H1 (cell line): ENCODE measurements around the gene HDAC10. TPM values are rescaled to one million over a fixed set of nuclear protein-coding genes. Genes with fewer than 3 reads are reported as not detected.
A peak's percentile ranks its signal among the peaks of the same experiment; 100 is the strongest.

Experiments used
- CTCF ChIA-PET: fragments of 300-600 bp; sonication (Branson Sonifier 250); formaldehyde crosslinking; loops from one replicate; lab custom pipeline; 2021; ENCODE audit not compliant: partially characterized antibody; lab: Charles Lee
- POLR2A ChIA-PET: fragments of 300-600 bp; sonication (Branson Sonifier 250); formaldehyde crosslinking; loops from one replicate; lab custom pipeline; 2021; ENCODE audit warnings: inconsistent platforms; ENCODE audit not compliant: partially characterized antibody; lab: Charles Lee
- DNase-seq, 2 experiments: peaks; one replicate each; pipeline versions ENCODE4 v3.0.0 to v3.0.0-alpha.2; 2010 to 2022; ENCODE audit warnings: low spot score in 2 of 2, low read depth in 1 of 2, mixed read lengths in 1 of 2
- FAIRE-seq: peaks from 2 replicates; lab custom pipeline; 2011; peaks lifted over from hg19 to GRCh38; lab: Jason Lieb, UNC
- H2AFZ ChIP-seq: 2 replicates; pipeline ENCODE4 v1.8.1; 2012; ENCODE audit warnings: low read length, inconsistent platforms
- H2AK5ac ChIP-seq: 2 replicates; pipeline ENCODE4 v1.6.1; 2013; ENCODE audit warnings: low read depth, low read length
- H2BK120ac ChIP-seq: replicated peaks from 2 replicates; pipeline ENCODE3; 2013; ENCODE audit warnings: low read depth, low read length, inconsistent platforms
- H2BK12ac ChIP-seq: 2 replicates; pipeline ENCODE4 v1.6.1; 2013; ENCODE audit warnings: low read depth, low read length
- H2BK15ac ChIP-seq: 2 replicates; pipeline ENCODE4 v1.6.1; 2013; ENCODE audit warnings: low read length
- H2BK20ac ChIP-seq: 2 replicates; pipeline ENCODE4 v1.6.1; 2013; ENCODE audit warnings: low read length
- H2BK5ac ChIP-seq: 2 replicates; pipeline ENCODE4 v1.6.1; 2013; ENCODE audit warnings: low read depth, low read length
- H3K14ac ChIP-seq: 2 replicates; pipeline ENCODE4 v1.6.1; 2013; ENCODE audit warnings: inconsistent platforms; ENCODE audit not compliant: insufficient read length
- H3K18ac ChIP-seq: 2 replicates; pipeline ENCODE4 v1.6.1; 2013; ENCODE audit warnings: low read length; ENCODE audit errors: extremely low read depth
- H3K23ac ChIP-seq: 2 replicates; pipeline ENCODE4 v1.6.1; 2013; ENCODE audit warnings: inconsistent platforms; ENCODE audit not compliant: insufficient read length
- H3K23me2 ChIP-seq: 2 replicates; pipeline ENCODE4 v1.6.1; 2013; ENCODE audit warnings: low read depth, low read length
- H3K27ac ChIP-seq: 2 replicates; pipeline ENCODE4 v1.6.1; 2011; ENCODE audit warnings: low read depth, low read length, inconsistent platforms
- H3K27me3 ChIP-seq, 4 experiments: replicated peaks in 1 of 4; 1 replicate in 1 of 4; 2 replicates in 3 of 4; pipeline versions ENCODE4 v1.6.1 to v1.8.1; 2011 to 2013; ENCODE audit warnings: low read length in 3 of 4, mild to moderate bottlenecking in 3 of 4, inconsistent platforms in 2 of 4, mixed read lengths in 2 of 4, moderate library complexity in 1 of 4; ENCODE audit not compliant: control insufficient read depth in 3 of 4, insufficient read depth in 3 of 4; ENCODE audit errors: extremely low read depth in 1 of 4
- H3K36me3 ChIP-seq, 4 experiments: 2 replicates each; pipeline versions ENCODE4 v1.6.1 to v1.8.1; 2011 to 2013; ENCODE audit warnings: mild to moderate bottlenecking in 4 of 4, low read length in 3 of 4, moderate library complexity in 2 of 4, control low read depth in 1 of 4, inconsistent platforms in 1 of 4; ENCODE audit not compliant: insufficient read depth in 4 of 4, control insufficient read depth in 2 of 4
- H3K4ac ChIP-seq: replicated peaks from 2 replicates; pipeline ENCODE3; 2013; ENCODE audit warnings: low read length, low read depth, mixed read lengths, inconsistent platforms; ENCODE audit not compliant: insufficient read length
- H3K4me1 ChIP-seq, 4 experiments: replicated peaks in 1 of 4; 1 replicate in 1 of 4; 2 replicates in 3 of 4; pipeline versions ENCODE4 v1.6.1 to v1.8.1; 2011 to 2013; ENCODE audit warnings: low read length in 3 of 4, inconsistent platforms in 2 of 4, mixed read lengths in 1 of 4; ENCODE audit not compliant: insufficient read depth in 4 of 4, control insufficient read depth in 3 of 4
- H3K4me2 ChIP-seq, 2 experiments: 2 replicates each; pipeline versions ENCODE4 v1.6.1 to v1.8.1; 2011 to 2013; ENCODE audit warnings: low read depth in 2 of 2, low read length in 2 of 2, control low read depth in 1 of 2, inconsistent platforms in 1 of 2, mild to moderate bottlenecking in 1 of 2; ENCODE audit not compliant: insufficient read depth in 1 of 2
- H3K4me3 ChIP-seq, 4 experiments: fragments of 200-600, 300-600 bp in 1 of 4; sonication (generic), shearing (Covaris generic), sonication (Bioruptor Twin) in 1 of 4; 2 replicates each; pipeline versions ENCODE4 v1.5.1 to v1.8.1; 2011 to 2016; ENCODE audit warnings: low read length in 4 of 4, low read depth in 3 of 4, control low read depth in 2 of 4, inconsistent platforms in 2 of 4, mild to moderate bottlenecking in 2 of 4, mixed read lengths in 1 of 4, moderate library complexity in 1 of 4; ENCODE audit not compliant: insufficient read depth in 2 of 4; ENCODE audit errors: extremely low read depth in 1 of 4
- H3K56ac ChIP-seq: replicated peaks from 2 replicates; pipeline ENCODE3; 2013; ENCODE audit warnings: low read depth, mild to moderate bottlenecking, mixed read lengths, low read length, inconsistent platforms; ENCODE audit not compliant: insufficient read length
- H3K79me1 ChIP-seq: 2 replicates; pipeline ENCODE4 v1.6.1; 2013; ENCODE audit warnings: low read depth, low read length, control low read depth
- H3K79me2 ChIP-seq, 2 experiments: 2 replicates each; pipeline versions ENCODE4 v1.6.1 to v1.8.1; 2012 to 2013; ENCODE audit warnings: low read length in 2 of 2, mild to moderate bottlenecking in 2 of 2, inconsistent platforms in 1 of 2; ENCODE audit not compliant: insufficient read depth in 2 of 2, control insufficient read depth in 1 of 2
- H3K9ac ChIP-seq, 4 experiments: replicated peaks in 1 of 4; 1 replicate in 1 of 4; 2 replicates in 3 of 4; pipeline versions ENCODE4 v1.6.1 to v1.8.1; 2011 to 2013; ENCODE audit warnings: low read depth in 3 of 4, low read length in 3 of 4, control low read depth in 2 of 4, mild to moderate bottlenecking in 2 of 4, moderate library complexity in 2 of 4, inconsistent platforms in 1 of 4; ENCODE audit errors: extremely low read depth in 1 of 4
- H3K9me3 ChIP-seq, 2 experiments: 2 replicates each; pipeline versions ENCODE4 v1.6.1 to v1.8.1; 2012 to 2013; ENCODE audit warnings: mild to moderate bottlenecking in 2 of 2, moderate library complexity in 2 of 2, control low read depth in 1 of 2, inconsistent platforms in 1 of 2, low read depth in 1 of 2, low read length in 1 of 2, mixed read lengths in 1 of 2; ENCODE audit not compliant: insufficient read depth in 2 of 2
- H4K20me1 ChIP-seq, 2 experiments: replicated peaks in 1 of 2; 2 replicates each; pipeline versions ENCODE3 to v1.8.1; 2011 to 2013; ENCODE audit warnings: inconsistent platforms in 2 of 2, low read length in 2 of 2, mild to moderate bottlenecking in 1 of 2; ENCODE audit not compliant: insufficient read depth in 2 of 2, control insufficient read depth in 1 of 2
- H4K5ac ChIP-seq: 2 replicates; pipeline ENCODE4 v1.6.1; 2013; ENCODE audit warnings: low read length, low read depth, mixed read lengths, inconsistent platforms; ENCODE audit not compliant: insufficient read length
- H4K8ac ChIP-seq: 2 replicates; pipeline ENCODE4 v1.8.0; 2013; ENCODE audit warnings: mild to moderate bottlenecking, moderate library complexity, low read length, inconsistent platforms; ENCODE audit not compliant: insufficient read depth; ENCODE audit errors: extremely low read depth
- H4K91ac ChIP-seq: replicated peaks from 2 replicates; pipeline ENCODE3; 2013; ENCODE audit warnings: low read length, mixed read lengths, inconsistent platforms; ENCODE audit not compliant: insufficient read length
- POLR2AphosphoS5 ChIP-seq: IDR thresholded peaks from 2 replicates; pipeline ENCODE4 v1.6.1; 2011; ENCODE audit warnings: low read depth, low read length
- TAF1 ChIP-seq: IDR thresholded peaks from 2 replicates; pipeline ENCODE4 v1.6.1; 2011; ENCODE audit warnings: mild to moderate bottlenecking, low read depth, low read length
- WGBS, 2 experiments: shearing (Covaris generic) in 1 of 2; methylation state at CpG; one replicate each; pipeline versions ENCODE4 v1.1.6 to v1.1.7; 2013 to 2015; ENCODE audit warnings: low lambda C conversion rate in 2 of 2, mixed read lengths in 2 of 2, inconsistent platforms in 1 of 2, low coverage in 1 of 2, missing lambda C conversion rate in 1 of 2; ENCODE audit not compliant: insufficient replicate concordance in 2 of 2, insufficient coverage in 1 of 2, insufficient read length in 1 of 2; ENCODE audit errors: extremely low coverage in 1 of 2, missing lambda C conversion rate in 1 of 2; 5-methylcytosine and 5-hydroxymethylcytosine counted together
- polyA plus RNA-seq, 7 experiments: library from polyadenylated mRNA; depleted of rRNA in 3 of 7; stranded (reverse) in 5 of 7; unstranded in 2 of 7; fragments of >200 nt in 5 of 7; fragments of 200-250 nt in 2 of 7; gene quantifications; 1 replicate in 5 of 7; 2 replicates in 1 of 7; 4 replicates in 1 of 7; pipeline versions ENCODE4 v1.2.1 to v1.2.3, GENCODE V29; 2011 to 2013; ENCODE audit warnings: missing spikeins in 2 of 7, mixed read lengths in 2 of 7
- total RNA-seq: library from RNA; stranded (reverse); fragmentation: NEBNext Ultra II Directional; extraction: Animal tissue kit (Norgen Biotek cat#: 25700); gene quantifications from 2 replicates; pipeline ENCODE4 v1.2.1, GENCODE V29; 2021

HDAC10 gene
- total and polyA plus RNA-seq, 2 of the 8 experiments (the other 6 are each of a cell fraction or from before 2014, with no cell fraction given) = 11.2 to 26.4 TPM

- Histone ChIP-seq H3K27me3 (no peaks in the 10 kb centered on the region), H4K20me1 (peaks cover 9 to 28% of the 10 kb centered on the region in 2 experiments), H2BK15ac (no peak overlapping the region), H2BK5ac (no peak overlapping the region), H3K4me3 (no peak overlapping the region), H2BK12ac (no peak overlapping the region), H3K18ac (no peak overlapping the region), H3K36me3 (peaks cover 8 to 50% (median 36%) of the 10 kb centered on the region in 4 experiments), H3K56ac (no peak overlapping the region), H3K9me3 (no peaks in the 10 kb centered on the region; a peak in 1 of 4 replicates), H3K14ac (no peak overlapping the region), H2BK120ac (no peak overlapping the region), H3K4me2 (no peak overlapping the region), H3K79me1 (peaks cover 3% of the 10 kb centered on the region; the same call in 1 of the 2 replicates), H2BK20ac (no peak overlapping the region), H2AK5ac (no peak overlapping the region), H2AFZ (no peak overlapping the region), H3K79me2 (peaks cover 0 to 11% of the 10 kb centered on the region in 2 experiments; a peak in 1 of 4 replicates), H4K5ac (no peak overlapping the region), H3K9ac (no peak overlapping the region), H3K4ac (no peak overlapping the region), H3K23me2 (no peaks in the 10 kb centered on the region), H4K91ac (no peak overlapping the region), H3K27ac (no peak overlapping the region), H3K23ac (no peak overlapping the region), H3K4me1 (peaks cover 0 to 11% (median 2%) of the 10 kb centered on the region in 4 experiments; a peak in 3 of 7 replicates), H4K8ac (no peak overlapping the region)
- no peak for FAIRE-seq
- ChIA-PET CTCF (interaction anchor here (1.0 to 2.0 kb wide), 4 partner anchors 17 to 73 kb away, joined by 3 to 12 read pairs (median 6); no protein-coding TSS in a partner anchor), POLR2A (interaction anchor here (0.6 to 2.8 kb wide), 4 partner anchors 9 to 125 kb away, joined by 3 to 10 read pairs (median 5); no protein-coding TSS in a partner anchor)
- TF ChIP-seq POLR2AphosphoS5 (0 out of 2 replicates have a peak, but pooled peaks have one; percentile 22), TAF1 (no peak)
- no peak for DNase-seq
- 92% methylated on average over 13 of the region's 17 CpGs; no CpG with 5 or more reads in 1 of the 2 experiments for WGBS, 2 experiments
Measured at GRCh38 chr22:50215297-50216054, 35.6 kb downstream of the HDAC10 start.
